ENCODE data around the gene CLN5. TPM values are rescaled to one million over a fixed set of nuclear protein-coding genes. Genes with fewer than 3 reads are reported as not detected.
"Not testable (repeated sequence)": the region's sequence is repeated elsewhere in the genome, so short reads cannot be mapped to it uniquely, and the experiment has no call there.

The CLN5 gene
- total RNA-seq, 8 experiments from 2014 or later: 18.8 to 56.5 (median 30.5) TPM

DNA sequence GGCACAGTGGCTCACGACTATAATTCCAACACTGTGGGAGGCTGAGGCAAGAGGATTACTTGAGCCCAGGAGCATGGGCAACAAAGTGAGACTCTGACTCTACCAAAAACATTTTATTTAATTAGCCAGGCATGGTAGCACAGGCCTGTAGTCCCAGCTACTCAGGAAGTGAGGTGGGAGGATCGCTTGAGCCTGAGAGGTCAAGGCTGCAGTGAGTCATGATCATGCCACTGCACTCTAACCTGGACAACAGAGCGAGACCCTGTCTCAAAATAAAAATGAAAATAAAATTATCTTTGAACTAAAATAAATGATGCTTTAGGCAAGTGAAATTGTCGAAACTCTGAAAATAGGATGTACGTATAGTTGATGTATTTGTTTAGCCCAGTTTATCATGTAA is 8.2 kb upstream of the CLN5 start:
- WGBS, 10 experiments: 0 to 100% (median 75%) methylated on average over 1 to 5 of the region's 5 CpGs; no CpG with 5 or more reads in 1 of the 10 experiments
- H3K27ac ChIP-seq: no peak overlapping the region
- no peaks in the 10 kb centered on the region for H3K4me1 ChIP-seq (replicated peaks in 1 of 2)
- no peak overlapping the region for H3K4me3 ChIP-seq
- in situ Hi-C loops (cut with MboI; ENCODE audit: low pct_unique_long_range_greater_than_20kb in 2 of 9, low sequenced_read_pairs in 9 of 9, unreplicated experiment in 9 of 9): no loop called here
- ATAC-seq (replicated peaks in 6 of 8): no peak

DNA sequence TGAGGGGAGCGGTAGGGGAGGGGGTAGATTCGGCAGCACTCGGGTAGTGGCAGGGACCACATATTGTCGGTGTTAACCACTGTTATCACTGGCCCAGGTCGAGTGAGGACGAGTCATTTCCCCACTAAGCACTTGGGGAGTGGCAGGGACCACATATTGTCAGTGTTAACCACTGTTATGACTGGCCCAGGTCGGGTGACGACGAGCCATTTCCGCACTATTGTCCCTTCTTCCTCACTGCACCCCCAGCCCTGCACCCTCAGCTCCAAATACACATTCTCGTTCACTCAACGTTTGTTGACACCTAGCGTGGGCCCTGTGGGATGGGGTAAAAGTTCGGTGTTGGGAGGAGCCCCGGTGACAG is 467 bp upstream of the CLN5 start:
- in situ Hi-C loops (cut with MboI; ENCODE audit: low pct_unique_long_range_greater_than_20kb in 2 of 9, low sequenced_read_pairs in 9 of 9, unreplicated experiment in 9 of 9): no loop called here
- peak overlapping the region; percentile 69 to 91 (median 75) for H3K4me3 ChIP-seq
- peak overlapping the region; percentile 78 to 88 for H3K27ac ChIP-seq
- WGBS, 10 experiments: 57 to 74% (median 70%) methylated on average over 3 to 10 of the region's 15 CpGs; no CpG with 5 or more reads in 5 of the 10 experiments
- peak in 7 of 8 experiments; percentile 1 to 11 (median 2) for ATAC-seq (replicated peaks in 6 of 8)
- H3K4me1 ChIP-seq (replicated peaks in 1 of 2): peaks cover 12 to 13% of the 10 kb centered on the region in 2 donors

DNA sequence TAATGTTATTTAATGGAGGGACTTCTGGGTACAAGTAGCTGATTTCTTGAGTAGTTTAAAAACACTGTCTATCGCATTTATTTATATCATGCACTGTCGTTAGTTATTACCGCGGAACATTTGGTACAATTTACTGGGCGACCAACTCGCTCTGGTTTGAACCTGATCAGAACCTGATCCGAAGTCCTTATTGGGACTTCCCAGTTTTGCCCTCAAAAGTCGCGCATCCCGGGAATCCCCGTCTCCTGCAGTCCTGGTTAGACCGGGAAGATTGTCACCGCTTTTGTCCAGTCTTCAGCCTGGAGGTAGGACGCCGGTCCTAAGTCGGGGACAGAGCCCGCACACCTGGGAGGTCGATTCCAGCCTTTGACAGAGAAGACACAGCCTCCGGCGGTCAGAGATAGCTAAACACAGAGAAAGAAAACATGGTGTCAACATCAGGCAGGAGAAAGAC is 694 bp downstream of the CLN5 start:
- WGBS, 10 experiments: 0 to 4% (median 1%) methylated on average over 3 to 17 of the region's 20 CpGs; no CpG with 5 or more reads in 2 of the 10 experiments
- Histone ChIP-seq H3K4me3 (peak overlapping the region; percentile 69 to 91 (median 75)), H3K27ac (peak overlapping the region; percentile 78 to 88), H3K4me1 (replicated peaks in 1 of 2) (peaks cover 12 to 13% of the 10 kb centered on the region in 2 donors)
- peak in 6 of 8 experiments; percentile 1 to 11 (median 6) for ATAC-seq (replicated peaks in 6 of 8)
- in situ Hi-C loops (cut with MboI; ENCODE audit: low pct_unique_long_range_greater_than_20kb in 2 of 9, low sequenced_read_pairs in 9 of 9, unreplicated experiment in 9 of 9): no loop called here

DNA sequence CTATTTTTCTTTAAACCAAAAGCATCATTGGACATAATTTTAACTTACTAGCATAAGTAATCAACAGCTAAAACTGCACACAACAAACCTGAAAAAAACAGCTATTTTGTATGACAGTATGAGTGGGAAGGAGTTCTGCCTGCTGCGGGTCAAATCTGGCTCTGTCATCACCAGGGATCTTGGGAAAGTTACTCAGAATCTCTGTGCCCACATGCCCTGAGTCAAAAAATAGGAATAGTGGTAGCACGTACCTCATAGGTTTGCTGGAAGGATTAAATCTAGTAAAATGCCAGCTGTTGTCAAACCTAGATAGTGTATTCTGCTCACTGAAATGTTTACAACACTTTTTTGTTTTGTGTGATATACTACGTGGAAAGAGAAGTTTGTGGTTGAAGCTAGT is 1.1 kb downstream of the CLN5 start:
- Histone ChIP-seq H3K4me3 (peak overlapping the region; percentile 69 to 91 (median 75)), H3K4me1 (replicated peaks in 1 of 2) (peaks cover 12 to 13% of the 10 kb centered on the region in 2 donors), H3K27ac (no peak overlapping the region)
- WGBS, 10 experiments: 17 to 54% (median 40%) methylated on average over 1 to 3 of the region's 3 CpGs; no CpG with 5 or more reads in 1 of the 10 experiments
- no peak for ATAC-seq (replicated peaks in 6 of 8)
- in situ Hi-C loops (cut with MboI; ENCODE audit: low pct_unique_long_range_greater_than_20kb in 2 of 9, low sequenced_read_pairs in 9 of 9, unreplicated experiment in 9 of 9): no loop called here

DNA sequence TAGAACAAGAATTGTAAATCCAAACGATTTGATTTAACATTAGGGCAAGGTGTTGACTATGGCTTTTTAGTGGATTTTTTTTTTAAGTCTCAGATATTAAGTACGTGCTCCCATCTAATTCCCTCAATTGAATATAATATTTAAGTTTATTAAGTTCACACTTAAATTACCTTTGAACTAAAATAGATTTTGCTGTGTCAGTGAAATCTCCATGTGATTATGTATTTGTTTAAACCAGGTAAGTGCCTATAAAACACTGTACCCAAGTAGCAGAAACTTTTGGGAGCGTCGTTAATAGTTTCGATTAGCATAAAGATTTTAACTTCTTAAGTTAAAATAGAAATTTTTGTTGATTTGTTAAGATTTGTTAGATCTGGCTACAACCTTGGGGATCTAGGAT is 1.6 kb downstream of the CLN5 start:
- in situ Hi-C loops (cut with MboI; ENCODE audit: low pct_unique_long_range_greater_than_20kb in 2 of 9, low sequenced_read_pairs in 9 of 9, unreplicated experiment in 9 of 9): no loop called here
- H3K27ac ChIP-seq: no peak overlapping the region
- 77 to 97% (median 88%) methylated on average over 4 to 5 of the region's 5 CpGs; no CpG with 5 or more reads in 1 of the 10 experiments for WGBS, 10 experiments
- H3K4me1 ChIP-seq (replicated peaks in 1 of 2): peaks cover 12 to 13% of the 10 kb centered on the region in 2 donors
- H3K4me3 ChIP-seq: peak overlapping the region in 4 of 5 donors; percentile 69 to 87 (median 74)
- no peak for ATAC-seq (replicated peaks in 6 of 8)

DNA sequence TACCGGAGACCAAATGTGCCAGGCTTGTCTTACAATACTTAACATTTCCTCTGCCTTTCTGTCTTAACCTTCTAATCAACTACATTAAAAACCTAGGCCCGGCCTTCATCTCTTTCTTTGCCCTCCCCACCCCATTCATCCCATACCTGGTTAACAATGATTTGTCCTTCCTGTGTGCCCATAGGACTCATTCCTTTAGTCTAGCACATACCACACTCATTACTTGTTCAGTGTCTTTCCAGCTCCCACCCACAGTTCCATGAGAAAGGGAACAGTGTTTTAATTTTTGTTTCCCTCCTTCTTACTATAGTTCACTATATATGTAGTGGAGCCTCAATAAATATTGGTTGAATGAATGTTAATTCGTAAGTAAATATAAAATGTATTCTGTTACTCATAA is 2.4 kb downstream of the CLN5 start:
- H3K27ac ChIP-seq: no peak overlapping the region

DNA sequence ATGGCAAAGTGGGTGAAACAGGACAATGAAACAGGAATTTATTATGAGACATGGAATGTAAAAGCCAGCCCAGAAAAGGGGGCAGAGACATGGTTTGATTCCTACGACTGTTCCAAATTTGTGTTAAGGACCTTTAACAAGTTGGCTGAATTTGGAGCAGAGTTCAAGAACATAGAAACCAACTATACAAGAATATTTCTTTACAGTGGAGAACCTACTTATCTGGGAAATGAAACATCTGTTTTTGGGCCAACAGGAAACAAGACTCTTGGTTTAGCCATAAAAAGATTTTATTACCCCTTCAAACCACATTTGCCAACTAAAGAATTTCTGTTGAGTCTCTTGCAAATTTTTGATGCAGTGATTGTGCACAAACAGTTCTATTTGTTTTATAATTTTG is 8.6 kb downstream of the CLN5 start:
- Histone ChIP-seq H3K4me3 (no peak overlapping the region), H3K4me1 (replicated peaks in 1 of 2) (no peaks in the 10 kb centered on the region), H3K27ac (no peak overlapping the region)
- peak in 1 of 8 experiments; percentile 11 for ATAC-seq (replicated peaks in 6 of 8)
- WGBS, 10 experiments: 0 to 100% (median 100%) methylated on average over 1 of the region's 1 CpG
- in situ Hi-C loops (cut with MboI; ENCODE audit: low pct_unique_long_range_greater_than_20kb in 2 of 9, low sequenced_read_pairs in 9 of 9, unreplicated experiment in 9 of 9): no loop called here

More for the DNA sequence above, 2.4 kb downstream of the CLN5 start:
- no peak overlapping the region for H3K4me3 ChIP-seq
- no peak for ATAC-seq (replicated peaks in 6 of 8)
- H3K4me1 ChIP-seq (replicated peaks in 1 of 2): peaks cover 12 to 13% of the 10 kb centered on the region in 2 donors
- in situ Hi-C loops (cut with MboI; ENCODE audit: low pct_unique_long_range_greater_than_20kb in 2 of 9, low sequenced_read_pairs in 9 of 9, unreplicated experiment in 9 of 9): no loop called here
- 72 to 100% (median 93%) methylated on average over 1 to 3 of the region's 3 CpGs for WGBS, 10 experiments

DNA sequence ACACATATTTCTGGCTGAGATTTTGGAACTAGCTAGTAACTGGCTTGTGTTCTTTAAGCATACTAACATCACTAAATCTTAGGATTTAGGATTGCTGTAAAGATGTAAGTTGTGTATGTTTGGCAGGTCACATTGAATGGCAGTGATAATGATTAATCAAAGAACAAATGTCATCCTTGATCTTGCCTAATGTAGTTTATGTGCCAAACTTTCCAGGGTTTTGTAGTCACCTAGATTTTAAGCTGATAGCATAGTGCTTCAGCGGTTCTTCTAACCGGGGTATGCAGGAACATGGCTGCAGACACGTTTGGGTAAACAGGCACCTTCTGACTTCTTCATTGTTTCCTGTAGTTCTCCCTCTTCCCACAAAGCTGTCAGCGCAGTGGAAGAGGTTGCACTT is 9.7 kb downstream of the CLN5 start:
- Histone ChIP-seq H3K4me1 (replicated peaks in 1 of 2) (no peaks in the 10 kb centered on the region), H3K27ac (no peak overlapping the region), H3K4me3 (no peak overlapping the region)
- in situ Hi-C loops (cut with MboI; ENCODE audit: low pct_unique_long_range_greater_than_20kb in 2 of 9, low sequenced_read_pairs in 9 of 9, unreplicated experiment in 9 of 9): no loop called here
- 50 to 93% (median 83%) methylated on average over 2 to 4 of the region's 4 CpGs; no CpG with 5 or more reads in 3 of the 10 experiments for WGBS, 10 experiments
- ATAC-seq (replicated peaks in 6 of 8): no peak

DNA sequence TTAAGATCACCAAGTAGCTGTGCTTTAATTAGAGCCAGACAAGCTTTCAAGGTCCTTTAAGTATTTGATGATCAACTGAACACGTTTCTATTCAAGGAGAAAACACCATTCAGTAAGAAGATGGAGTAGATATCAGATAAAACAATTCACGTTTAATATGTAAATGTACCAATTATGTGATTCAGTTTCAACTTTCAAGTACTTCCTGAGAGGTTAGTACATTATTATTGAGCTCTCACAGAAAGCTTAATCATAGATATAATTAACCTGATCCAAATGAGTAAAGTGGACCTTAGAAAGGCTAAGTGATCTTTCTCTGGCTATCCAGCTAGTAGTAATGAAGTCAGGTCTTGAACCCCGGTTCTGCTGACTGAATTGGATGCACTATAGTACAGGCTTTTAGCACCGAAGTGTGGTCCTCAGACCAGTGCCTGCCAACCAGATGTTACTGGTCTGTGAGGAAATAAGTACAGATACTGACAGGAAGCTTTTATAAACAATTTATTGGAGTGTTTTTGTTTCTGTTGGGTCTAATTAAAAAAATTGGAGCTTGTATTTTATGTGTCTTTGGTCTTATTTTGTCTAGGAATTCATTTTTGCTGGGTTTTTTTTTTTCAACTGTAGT is 10.2 kb downstream of the CLN5 start:
- ATAC-seq (replicated peaks in 6 of 8): peak in 3 of 8 experiments; percentile 35 to 62 (median 47)
- WGBS, 10 experiments: 25 to 88% (median 63%) methylated on average over 2 to 4 of the region's 4 CpGs; no CpG with 5 or more reads in 2 of the 10 experiments
- H3K4me3 ChIP-seq: no peak overlapping the region

DNA sequence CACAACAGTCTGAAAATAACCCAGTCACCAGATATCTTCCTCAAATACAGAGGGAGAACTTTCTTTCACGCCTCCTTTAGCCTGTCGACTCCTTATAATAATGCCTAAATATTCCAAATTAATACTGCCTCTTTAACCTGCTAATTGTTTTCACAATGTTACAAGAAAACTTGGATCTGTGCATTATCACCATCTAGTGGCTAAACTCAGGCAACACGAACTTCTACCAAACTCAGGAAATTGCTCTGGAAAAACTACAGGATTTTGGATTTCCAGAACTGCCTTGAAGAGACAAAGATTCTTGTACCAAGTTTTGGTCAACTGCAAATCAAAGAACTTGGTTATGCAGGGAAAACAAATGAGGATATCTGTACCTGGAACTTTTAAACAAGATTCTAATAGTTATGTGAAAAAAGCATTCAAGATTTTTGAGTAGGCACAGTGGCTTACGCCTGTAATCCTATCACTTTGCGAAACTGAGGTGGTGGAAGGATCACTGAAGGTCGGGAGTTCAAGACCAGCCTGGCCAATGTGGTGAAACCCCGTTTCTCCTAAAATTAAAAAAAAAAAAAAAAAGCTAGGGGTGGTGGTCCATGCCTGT is 10.8 kb downstream of the CLN5 start:
- H3K4me3 ChIP-seq: no peak overlapping the region
- H3K4me1 ChIP-seq (replicated peaks in 1 of 2): no peaks in the 10 kb centered on the region
- H3K27ac ChIP-seq: no peak overlapping the region
- 29 to 90% (median 61%) methylated on average over 2 to 7 of the region's 7 CpGs for WGBS, 10 experiments
- in situ Hi-C loops (cut with MboI; ENCODE audit: low pct_unique_long_range_greater_than_20kb in 2 of 9, low sequenced_read_pairs in 9 of 9, unreplicated experiment in 9 of 9): no loop called here
- ATAC-seq (replicated peaks in 6 of 8): peak in 3 of 8 experiments; percentile 52 to 68 (median 57)

More for the DNA sequence above, 10.2 kb downstream of the CLN5 start:
- H3K27ac ChIP-seq: no peak overlapping the region
- H3K4me1 ChIP-seq (replicated peaks in 1 of 2): no peaks in the 10 kb centered on the region
- in situ Hi-C loops (cut with MboI; ENCODE audit: low pct_unique_long_range_greater_than_20kb in 2 of 9, low sequenced_read_pairs in 9 of 9, unreplicated experiment in 9 of 9): no loop called here

DNA sequence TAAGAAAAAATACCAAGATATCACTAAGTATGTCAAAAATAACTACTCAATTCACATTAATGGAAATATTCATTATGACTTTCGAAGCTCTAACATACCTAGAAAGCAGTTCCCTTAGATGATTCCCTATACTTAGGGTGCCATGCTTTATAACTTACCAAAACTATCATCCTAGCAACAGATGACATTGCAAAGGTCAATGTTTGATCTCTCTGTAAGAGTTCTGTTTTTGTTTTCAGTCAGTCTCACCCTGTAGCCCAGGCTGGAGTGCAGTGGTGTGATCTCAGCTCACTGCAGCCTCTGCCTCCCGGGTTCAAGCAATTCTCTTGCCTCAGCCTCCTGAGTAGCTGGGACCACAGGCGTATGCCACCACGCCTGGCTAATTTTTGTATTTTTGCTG is 16.5 kb downstream of the CLN5 start:
- peak in 1 of 8 experiments; percentile 14 for ATAC-seq (replicated peaks in 6 of 8)
- 80 to 100% (median 92%) methylated on average over 1 to 4 of the region's 4 CpGs; no CpG with 5 or more reads in 2 of the 10 experiments for WGBS, 10 experiments

DNA sequence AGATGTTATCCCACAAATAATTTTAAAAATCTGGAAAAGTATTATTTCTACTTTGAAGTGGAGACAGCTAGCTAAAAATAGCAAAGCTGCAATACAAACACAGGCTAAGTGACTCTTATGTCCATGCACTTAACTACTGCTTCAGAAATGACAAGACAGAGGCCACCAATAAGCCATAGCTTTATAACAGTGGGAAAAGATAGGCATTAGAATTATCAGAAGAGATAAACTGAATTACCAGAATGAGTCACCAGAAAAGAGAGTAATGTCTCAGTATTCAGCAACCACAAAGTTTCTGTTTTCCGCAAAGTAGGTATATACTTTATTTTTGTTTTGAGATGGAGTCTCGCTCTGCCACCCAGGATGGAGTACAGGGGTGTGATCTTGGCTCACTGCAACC is 17.1 kb downstream of the CLN5 start:
- 83 to 100% (median 100%) methylated on average over 1 to 2 of the region's 2 CpGs; no CpG with 5 or more reads in 1 of the 10 experiments for WGBS, 10 experiments
- no peak for ATAC-seq (replicated peaks in 6 of 8)
- no peaks in the 10 kb centered on the region for H3K4me1 ChIP-seq (replicated peaks in 1 of 2)
- no peak overlapping the region for H3K4me3 ChIP-seq
- in situ Hi-C loops (cut with MboI; ENCODE audit: low pct_unique_long_range_greater_than_20kb in 2 of 9, low sequenced_read_pairs in 9 of 9, unreplicated experiment in 9 of 9): no loop called here
- no peak overlapping the region for H3K27ac ChIP-seq

More for the DNA sequence above, 16.5 kb downstream of the CLN5 start:
- H3K4me1 ChIP-seq (replicated peaks in 1 of 2); H3K27ac ChIP-seq; in situ Hi-C loops (cut with MboI; ENCODE audit: low pct_unique_long_range_greater_than_20kb in 2 of 9, low sequenced_read_pairs in 9 of 9, unreplicated experiment in 9 of 9); H3K4me3 ChIP-seq: not testable (repeated sequence)

DNA sequence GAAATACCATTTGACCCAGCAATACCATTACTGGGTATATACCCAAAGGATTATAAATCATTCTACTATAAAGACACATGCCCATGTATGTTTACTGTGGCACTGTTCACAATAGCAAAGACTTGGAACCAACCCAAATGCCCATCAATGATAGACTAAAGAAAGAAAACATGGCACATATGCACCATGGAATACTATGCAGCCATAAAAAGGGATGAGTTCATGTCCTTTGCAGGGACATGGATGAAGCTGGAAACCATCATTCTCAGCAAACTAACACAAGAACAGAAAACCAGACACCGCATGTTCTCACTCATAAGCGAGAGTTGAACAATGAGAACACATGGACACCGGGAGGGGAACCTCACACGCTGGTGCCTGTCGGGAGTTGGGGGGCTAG is 17.8 kb downstream of the CLN5 start:
- 100% methylated on average over 3 of the region's 5 CpGs; no CpG with 5 or more reads in 9 of the 10 experiments for WGBS, 10 experiments
- H3K27ac ChIP-seq; ATAC-seq (replicated peaks in 6 of 8); in situ Hi-C loops (cut with MboI; ENCODE audit: low pct_unique_long_range_greater_than_20kb in 2 of 9, low sequenced_read_pairs in 9 of 9, unreplicated experiment in 9 of 9); H3K4me3 ChIP-seq; H3K4me1 ChIP-seq (replicated peaks in 1 of 2): not testable (repeated sequence)

All from motor neuron (in vitro differentiated cells).